ENCODE data around the gene L2HGDH. TPM values are rescaled to one million over a fixed set of nuclear protein-coding genes. Genes with fewer than 3 reads are reported as not detected.

The L2HGDH gene
- total and polyA plus RNA-seq, 2 experiments from 2014 or later = 5.8 to 9.7 TPM

DNA sequence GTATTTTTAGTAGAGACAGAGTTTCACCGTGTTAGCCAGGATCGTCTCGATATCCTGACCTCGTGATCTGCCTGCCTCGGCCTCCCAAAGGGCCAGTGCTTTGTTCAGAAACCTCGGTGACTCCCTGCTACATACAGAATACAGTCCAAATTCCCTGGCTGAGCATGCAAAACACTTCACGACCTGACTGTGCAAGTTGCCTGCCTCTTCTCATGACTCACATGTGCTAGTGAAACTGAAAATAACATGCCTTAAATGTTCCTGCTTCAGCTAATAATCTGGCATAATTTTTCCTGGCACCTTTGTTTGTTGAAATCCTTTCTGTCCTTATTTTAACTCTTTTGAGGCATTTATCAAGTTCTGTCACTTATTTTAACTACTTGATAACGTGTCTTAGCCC, 8.3 kb upstream of the L2HGDH start:
- H4K20me1 ChIP-seq (ENCODE audit: insufficient read depth, poor library complexity, severe bottlenecking) = no peaks in the 10 kb centered on the region
- no peak overlapping the region for H3K27ac ChIP-seq
- no peaks in the 10 kb centered on the region for H3K9me2 ChIP-seq (replicated peaks; ENCODE audit: insufficient read depth)
- peaks cover 19% of the 10 kb centered on the region for H3K79me2 ChIP-seq
- DNase-seq (ENCODE audit: low spot score) = no peak
- H3K27me3 ChIP-seq = no peaks in the 10 kb centered on the region
- no peak overlapping the region for H3K4me3 ChIP-seq
- no peaks in the 10 kb centered on the region for H3K4me1 ChIP-seq (ENCODE audit: insufficient read depth)
- H2AFZ ChIP-seq = no peak overlapping the region
- TF ChIP-seq EZH2phosphoT487 (IDR thresholded peaks at IDR 0.05; ENCODE audit: low read depth, severe bottlenecking, unreplicated experiment) (no peak), EZH2 (IDR thresholded peaks at IDR 0.05; ENCODE audit: borderline replicate concordance) (no peak)
- TF ChIP-seq, protein P1, sequence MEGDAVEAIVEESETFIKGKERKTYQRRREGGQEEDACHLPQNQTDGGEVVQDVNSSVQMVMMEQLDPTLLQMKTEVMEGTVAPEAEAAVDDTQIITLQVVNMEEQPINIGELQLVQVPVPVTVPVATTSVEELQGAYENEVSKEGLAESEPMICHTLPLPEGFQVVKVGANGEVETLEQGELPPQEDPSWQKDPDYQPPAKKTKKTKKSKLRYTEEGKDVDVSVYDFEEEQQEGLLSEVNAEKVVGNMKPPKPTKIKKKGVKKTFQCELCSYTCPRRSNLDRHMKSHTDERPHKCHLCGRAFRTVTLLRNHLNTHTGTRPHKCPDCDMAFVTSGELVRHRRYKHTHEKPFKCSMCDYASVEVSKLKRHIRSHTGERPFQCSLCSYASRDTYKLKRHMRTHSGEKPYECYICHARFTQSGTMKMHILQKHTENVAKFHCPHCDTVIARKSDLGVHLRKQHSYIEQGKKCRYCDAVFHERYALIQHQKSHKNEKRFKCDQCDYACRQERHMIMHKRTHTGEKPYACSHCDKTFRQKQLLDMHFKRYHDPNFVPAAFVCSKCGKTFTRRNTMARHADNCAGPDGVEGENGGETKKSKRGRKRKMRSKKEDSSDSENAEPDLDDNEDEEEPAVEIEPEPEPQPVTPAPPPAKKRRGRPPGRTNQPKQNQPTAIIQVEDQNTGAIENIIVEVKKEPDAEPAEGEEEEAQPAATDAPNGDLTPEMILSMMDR (IDR thresholded peaks at IDR 0.05; ENCODE audit: poor library complexity) = no peak
- no peaks in the 10 kb centered on the region for H3K9me3 ChIP-seq (ENCODE audit: low read depth)
- 87% methylated on average over 8 of the region's 8 CpGs for WGBS (ENCODE audit: low lambda C conversion rate, missing lambda C conversion rate)
- H3K4me2 ChIP-seq = no peak overlapping the region
- H3K36me3 ChIP-seq (replicated peaks; ENCODE audit: insufficient read depth, low read depth) = no peaks in the 10 kb centered on the region

DNA sequence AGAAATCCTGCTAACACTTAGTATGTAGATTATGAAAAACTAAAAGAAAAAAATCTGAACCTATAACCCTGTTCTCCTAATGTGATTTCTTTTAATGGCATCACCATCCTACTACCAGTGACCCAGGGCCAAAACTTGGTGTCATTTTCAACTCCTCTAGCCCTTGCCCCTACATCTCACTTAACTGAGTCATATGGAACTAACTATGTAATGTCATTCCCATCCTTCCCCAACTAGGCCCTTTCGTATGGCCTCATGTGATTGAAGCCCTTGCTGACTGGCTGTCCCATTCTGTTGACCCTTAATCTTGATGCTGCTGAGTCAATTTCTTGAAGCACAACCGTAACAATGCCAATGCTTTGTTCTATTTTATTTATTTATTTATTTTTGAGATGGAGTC, 7.7 kb upstream of the L2HGDH start:
- 89% methylated on average over 2 of the region's 2 CpGs for WGBS (ENCODE audit: low lambda C conversion rate, missing lambda C conversion rate)
- Histone ChIP-seq H3K4me3 (no peak overlapping the region), H4K20me1 (ENCODE audit: insufficient read depth, poor library complexity, severe bottlenecking) (no peaks in the 10 kb centered on the region), H3K9me3 (ENCODE audit: low read depth) (no peaks in the 10 kb centered on the region), H3K79me2 (peaks cover 20% of the 10 kb centered on the region), H3K4me2 (no peak overlapping the region), H3K36me3 (replicated peaks; ENCODE audit: insufficient read depth, low read depth) (no peaks in the 10 kb centered on the region), H3K27ac (no peak overlapping the region), H3K9me2 (replicated peaks; ENCODE audit: insufficient read depth) (no peaks in the 10 kb centered on the region), H3K27me3 (no peaks in the 10 kb centered on the region), H3K4me1 (ENCODE audit: insufficient read depth) (no peaks in the 10 kb centered on the region), H2AFZ (no peak overlapping the region)
- no peak for DNase-seq (ENCODE audit: low spot score)
- TF ChIP-seq EZH2phosphoT487 (IDR thresholded peaks at IDR 0.05; ENCODE audit: low read depth, severe bottlenecking, unreplicated experiment) (no peak), EZH2 (IDR thresholded peaks at IDR 0.05; ENCODE audit: borderline replicate concordance) (no peak)
- TF ChIP-seq, protein P1 (IDR thresholded peaks at IDR 0.05; ENCODE audit: poor library complexity) = no peak

DNA sequence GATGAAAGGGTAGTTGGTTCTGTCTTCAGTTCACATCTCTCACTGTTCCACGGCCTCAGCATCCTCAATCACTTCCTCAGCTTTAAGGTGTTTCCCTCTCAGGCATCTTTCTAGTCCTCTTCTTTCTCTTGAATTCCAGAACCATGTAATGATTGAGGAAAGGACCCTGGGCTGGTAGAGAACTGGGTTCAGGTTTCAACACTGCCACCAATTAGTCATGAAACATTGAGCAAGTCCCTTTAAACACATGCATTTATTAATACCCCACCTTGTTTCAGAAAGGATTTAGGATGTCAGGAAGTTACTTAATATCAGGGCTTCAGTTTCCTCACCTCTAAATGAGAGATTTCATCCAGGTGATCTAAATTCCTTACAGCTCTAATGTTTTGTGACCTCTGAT, 7.3 kb upstream of the L2HGDH start:
- Histone ChIP-seq H3K9me3 (ENCODE audit: low read depth) (no peaks in the 10 kb centered on the region), H3K4me1 (ENCODE audit: insufficient read depth) (no peaks in the 10 kb centered on the region), H3K9me2 (replicated peaks; ENCODE audit: insufficient read depth) (no peaks in the 10 kb centered on the region), H3K27me3 (no peaks in the 10 kb centered on the region), H3K36me3 (replicated peaks; ENCODE audit: insufficient read depth, low read depth) (no peaks in the 10 kb centered on the region), H3K27ac (no peak overlapping the region), H2AFZ (no peak overlapping the region), H4K20me1 (ENCODE audit: insufficient read depth, poor library complexity, severe bottlenecking) (no peaks in the 10 kb centered on the region), H3K79me2 (peaks cover 24% of the 10 kb centered on the region), H3K4me2 (no peak overlapping the region), H3K4me3 (no peak overlapping the region)
- no peak for DNase-seq (ENCODE audit: low spot score)
- TF ChIP-seq EZH2 (IDR thresholded peaks at IDR 0.05; ENCODE audit: borderline replicate concordance) (no peak), EZH2phosphoT487 (IDR thresholded peaks at IDR 0.05; ENCODE audit: low read depth, severe bottlenecking, unreplicated experiment) (no peak)
- TF ChIP-seq, protein P1 (IDR thresholded peaks at IDR 0.05; ENCODE audit: poor library complexity) = no peak
- WGBS (ENCODE audit: low lambda C conversion rate, missing lambda C conversion rate) = 85% methylated on average over 1 of the region's 1 CpG

Data from hepatocyte (in vitro differentiated cells).